ENCODE data around the gene MAP10. TPM values are rescaled to one million over a fixed set of nuclear protein-coding genes. Genes with fewer than 3 reads are reported as not detected.

MAP10 gene
- total and polyA plus RNA-seq, 10 of the 15 experiments (the other 5 are each of a cell fraction or from before 2014, with no cell fraction given), result 0.85 to 5.0 (median 4.3) TPM

DNA sequence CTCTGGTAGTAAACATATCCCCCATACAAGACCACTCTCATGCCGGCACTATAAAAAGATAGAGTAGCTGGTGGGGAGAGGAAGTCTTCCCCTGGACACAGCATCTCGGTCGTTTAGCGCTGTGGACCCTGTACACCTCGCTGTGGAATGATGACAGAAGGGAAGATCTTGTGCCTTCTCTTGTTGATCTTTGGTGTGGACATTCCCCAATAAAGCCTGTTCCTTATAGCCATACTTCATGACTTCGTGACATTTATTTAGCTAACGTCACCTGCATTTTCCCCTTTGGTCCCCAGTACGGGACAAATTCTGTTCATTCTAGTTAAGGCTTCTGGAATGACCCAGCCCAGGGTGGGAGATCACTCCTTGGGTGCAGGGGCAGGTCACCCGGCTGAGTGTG, 24.9 kb upstream of the MAP10 start:
- no peak for TF ChIP-seq EGR1 (IDR thresholded peaks at IDR 0.05; ENCODE audit: borderline replicate concordance in 1 of 2, low read depth in 2 of 2, low read length in 2 of 2)
- TF ChIP-seq NR2C1 (IDR thresholded peaks at IDR 0.05), result no peak
- in situ Hi-C loops (cut with MboI) (loop anchor here (5.0 kb wide), 1 partner anchor 48 kb away; no protein-coding TSS in a partner anchor), intact Hi-C loops (cut with micrococcal nuclease; ENCODE audit: unreplicated experiment) (no loop called here)
- no peak overlapping the region for H2AFZ ChIP-seq (ENCODE audit: control insufficient read depth, low read depth, low read length)
- ChIA-PET RAD21 (ENCODE audit: unreplicated experiment) (no interaction called here), POLR2A (no interaction called here), SMC1A (ENCODE audit: uncharacterized antibody, unreplicated experiment) (no interaction called here), CTCF (no interaction called here)
- BruUV-seq (replicated peaks), result no TSS peak
- H3K9ac ChIP-seq (ENCODE audit: control insufficient read depth, insufficient read depth, low read length), result no peak overlapping the region
- no peaks in the 10 kb centered on the region for H3K9me3 ChIP-seq (replicated peaks; ENCODE audit: control insufficient read depth, insufficient read depth, low read length)
- DNase-seq (ENCODE audit: low read depth, low spot score) (no peak), FAIRE-seq (no peak), ATAC-seq (no peak)
- H3K4me3 ChIP-seq, result no peak overlapping the region
- no peaks in the 10 kb centered on the region for H4K20me1 ChIP-seq (ENCODE audit: control insufficient read depth, insufficient read depth)
- H3K79me2 ChIP-seq (ENCODE audit: control insufficient read depth, insufficient read depth, low read length), result no peaks in the 10 kb centered on the region
- no peak overlapping the region for H3K27ac ChIP-seq (ENCODE audit: control insufficient read depth, insufficient read depth)
- no peaks in the 10 kb centered on the region for H3K4me1 ChIP-seq (ENCODE audit: control insufficient read depth, insufficient read depth, low read length)
- WGBS (ENCODE audit: insufficient coverage, insufficient replicate concordance, low lambda C conversion rate, missing lambda C conversion rate), result 50% methylated on average over 9 of the region's 9 CpGs
- H3K27me3 ChIP-seq (replicated peaks in 1 of 2; ENCODE audit: control insufficient read depth in 2 of 2, insufficient read depth in 2 of 2, low read length in 1 of 2), result no peaks in the 10 kb centered on the region
- H3K36me3 ChIP-seq (ENCODE audit: control insufficient read depth in 2 of 2, insufficient read depth in 2 of 2, low read length in 1 of 2), result no peaks in the 10 kb centered on the region
- no peak overlapping the region for H3K4me2 ChIP-seq (ENCODE audit: control insufficient read depth, insufficient read depth)

- Histone ChIP-seq H3K9me3 (replicated peaks; ENCODE audit: control insufficient read depth, insufficient read depth, low read length) (no peaks in the 10 kb centered on the region), H3K9ac (ENCODE audit: control insufficient read depth, insufficient read depth, low read length) (no peak overlapping the region), H3K36me3 (ENCODE audit: control insufficient read depth in 2 of 2, insufficient read depth in 2 of 2, low read length in 1 of 2) (no peaks in the 10 kb centered on the region), H3K4me1 (ENCODE audit: control insufficient read depth, insufficient read depth, low read length) (no peaks in the 10 kb centered on the region), H3K79me2 (ENCODE audit: control insufficient read depth, insufficient read depth, low read length) (no peaks in the 10 kb centered on the region), H3K4me3 (no peak overlapping the region), H2AFZ (ENCODE audit: control insufficient read depth, low read depth, low read length) (no peak overlapping the region), H3K4me2 (ENCODE audit: control insufficient read depth, insufficient read depth) (no peak overlapping the region), H3K27me3 (replicated peaks in 1 of 2; ENCODE audit: control insufficient read depth in 2 of 2, insufficient read depth in 2 of 2, low read length in 1 of 2) (no peaks in the 10 kb centered on the region; a peak in 1 of 4 replicates), H3K27ac (ENCODE audit: control insufficient read depth, insufficient read depth) (no peak overlapping the region), H4K20me1 (ENCODE audit: control insufficient read depth, insufficient read depth) (no peaks in the 10 kb centered on the region)
- BruUV-seq (replicated peaks), result no TSS peak
- intact Hi-C loops (cut with micrococcal nuclease; ENCODE audit: unreplicated experiment), result no loop called here
- ATAC-seq (no peak), DNase-seq (ENCODE audit: low read depth, low spot score) (no peak), FAIRE-seq (no peak)
- 70% methylated on average over 7 of the region's 7 CpGs for WGBS (ENCODE audit: insufficient coverage, insufficient replicate concordance, low lambda C conversion rate, missing lambda C conversion rate)
- in situ Hi-C loops (cut with MboI), result loop anchor here (5.0 kb wide), 1 partner anchor 52 kb away; no protein-coding TSS in a partner anchor
- ChIA-PET SMC1A (ENCODE audit: uncharacterized antibody, unreplicated experiment) (interaction anchor here (0.6 kb wide), 1 partner anchor 239 kb away, joined by 3 read pairs; no protein-coding TSS in a partner anchor), RAD21 (ENCODE audit: unreplicated experiment) (no interaction called here), CTCF (interaction anchor here (0.7 kb wide), 2 partner anchors 11 to 628 kb away, joined by 3 read pairs; no protein-coding TSS in a partner anchor), POLR2A (no interaction called here)
- TF ChIP-seq NR2F1 (conservative IDR thresholded peaks at IDR 0.05), result no peak
- no peak for TF ChIP-seq ZNF207 (IDR thresholded peaks at IDR 0.05; ENCODE audit: borderline replicate concordance)
- TF ChIP-seq PRDM15 (CRISPR knock-in tag; IDR thresholded peaks at IDR 0.05), result no peak
- no peak for TF ChIP-seq MTA3 (IDR thresholded peaks at IDR 0.05; ENCODE audit: borderline replicate concordance, low read length)
- TF ChIP-seq LARP7 (IDR thresholded peaks at IDR 0.05), result no peak
- TF ChIP-seq, protein P1, sequence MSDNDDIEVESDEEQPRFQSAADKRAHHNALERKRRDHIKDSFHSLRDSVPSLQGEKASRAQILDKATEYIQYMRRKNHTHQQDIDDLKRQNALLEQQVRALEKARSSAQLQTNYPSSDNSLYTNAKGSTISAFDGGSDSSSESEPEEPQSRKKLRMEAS (IDR thresholded peaks at IDR 0.05; ENCODE audit: low read depth, low read length), result no peak
- no peak for TF ChIP-seq CHD1 (IDR thresholded peaks at IDR 0.05; ENCODE audit: low read depth, low read length)
- no peak for TF ChIP-seq BRCA1 (IDR thresholded peaks at IDR 0.05; ENCODE audit: low read depth, low read length)
- TF ChIP-seq RFX5 (IDR thresholded peaks at IDR 0.05; ENCODE audit: low read depth, low read length), result no peak
These were observed 20.4 kb upstream of the MAP10 start for GRCh38 chr1:232784794-232785193.

Data from GM12878 (cell line).